ENCODE results near the gene PLCD1.

The PLCD1 gene

GRCh38 chr3:38016410-38016809, 13.0 kb downstream of the PLCD1 start:
- DNase-seq: no peak

- no peak for DNase-seq
Measured at GRCh38 chr3:38015984-38016383, 13.5 kb downstream of the PLCD1 start.

GRCh38 chr3:38015485-38015884, 14.0 kb downstream of the PLCD1 start:
- DNase-seq: no peak

GRCh38 chr3:38011111-38011510, 18.3 kb downstream of the PLCD1 start:
- no peak for DNase-seq

- DNase-seq: no peak
Measured at GRCh38 chr3:38009807-38010591, 19.4 kb downstream of the PLCD1 start.

GRCh38 chr3:38008971-38009580, 20.4 kb downstream of the PLCD1 start:
- DNase-seq: no peak

GRCh38 chr3:38008191-38008701, 21.2 kb downstream of the PLCD1 start:
- no peak for DNase-seq

GRCh38 chr3:38007754-38008090, 21.7 kb downstream of the PLCD1 start:
- no peak for DNase-seq

- no peak for DNase-seq
Measured at GRCh38 chr3:38006445-38006995, 22.9 kb downstream of the PLCD1 start.

GRCh38 chr3:38006031-38006430, 23.4 kb downstream of the PLCD1 start:
- no peak for DNase-seq

- DNase-seq: no peak
Measured at GRCh38 chr3:38005076-38006020, 24.1 kb downstream of the PLCD1 start.

GRCh38 chr3:38004415-38005075, 24.9 kb downstream of the PLCD1 start:
- DNase-seq: peak; percentile 52

GRCh38 chr3:38003817-38004414, 25.5 kb downstream of the PLCD1 start:
- DNase-seq: no peak

GRCh38 chr3:38003371-38003816, 26.0 kb downstream of the PLCD1 start:
- DNase-seq: peak; percentile 64

- no peak for DNase-seq
Measured at GRCh38 chr3:38002940-38003339, 26.5 kb downstream of the PLCD1 start.

- DNase-seq: peak; percentile 6
Measured at GRCh38 chr3:38002291-38002876, 27.1 kb downstream of the PLCD1 start.

- peak; percentile 12 for DNase-seq
Measured at GRCh38 chr3:38001456-38002081, 27.9 kb downstream of the PLCD1 start.

- DNase-seq: peak; percentile 9
Measured at GRCh38 chr3:38000965-38001455, 28.4 kb downstream of the PLCD1 start.

- DNase-seq: peak; percentile 3
Measured at GRCh38 chr3:38000242-38000916, 29.1 kb downstream of the PLCD1 start.

- peak; percentile 3 for DNase-seq
Measured at GRCh38 chr3:37999836-38000235, 29.6 kb downstream of the PLCD1 start.

Measured in activated naive CD4-positive, alpha-beta T cell treated with anti-CD3 and anti-CD28 coated beads, Interleukin-2, amount 50 U/mL, for 16 hours (primary cell).